Ishikawa (cell line): ENCODE results near the gene CC2D2A.

Experiments used
- CEBPB ChIP-seq: IDR thresholded peaks from 2 replicates; pipeline ENCODE4 v1.6.1; 2012
- MAX ChIP-seq: IDR thresholded peaks from 2 replicates; pipeline ENCODE4 v1.6.1; 2012
- TEAD4 ChIP-seq: IDR thresholded peaks from 2 replicates; pipeline ENCODE4 v1.6.1; 2012

- TF ChIP-seq TEAD4 (no peak), CEBPB (no peak), MAX (no peak)
Measured at GRCh38 chr4:15543537-15544247, 74.0 kb downstream of the CC2D2A start.
